Progenitor cell of endocrine pancreas (in vitro differentiated cells): ENCODE data around the gene LHX2. TPM values are rescaled to one million over a fixed set of nuclear protein-coding genes. Genes with fewer than 3 reads are reported as not detected.
A peak's percentile ranks its signal among the peaks of the same experiment; 100 is the strongest.

Experiments used
- DNase-seq: peaks from one replicate; pipeline ENCODE4 v3.0.0; 2021; ENCODE audit warnings: low spot score; ENCODE audit not compliant: unreplicated experiment
- H3K27ac Mint-ChIP-seq: 2 replicates; pipeline ENCODE4 v1.8.0; 2021; ENCODE audit warnings: mild to moderate bottlenecking, moderate library complexity, mixed read lengths
- H3K27me3 Mint-ChIP-seq: 2 replicates; pipeline ENCODE4 v1.8.0; 2021; ENCODE audit warnings: mixed read lengths
- H3K36me3 Mint-ChIP-seq: 2 replicates; pipeline ENCODE4 v1.8.0; 2022; ENCODE audit warnings: mixed read lengths; ENCODE audit not compliant: insufficient read depth
- H3K4me1 Mint-ChIP-seq: 2 replicates; pipeline ENCODE4 v1.8.0; 2021; ENCODE audit warnings: low read depth, mixed read lengths
- H3K4me3 Mint-ChIP-seq: 2 replicates; pipeline ENCODE4 v1.8.0; 2021; ENCODE audit warnings: low read depth, mild to moderate bottlenecking, moderate library complexity, mixed read lengths
- H3K9me3 Mint-ChIP-seq: 2 replicates; pipeline ENCODE4 v1.8.0; 2021; ENCODE audit warnings: low read depth, mixed read lengths
- total RNA-seq: library from RNA; stranded (reverse); gene quantifications from 2 replicates; pipeline ENCODE4 v1.2.1, GENCODE V29; 2021
- TF ChIP-seq, protein P1 (sequence below): fragments of 200-600 bp; sonication (generic); IDR thresholded peaks from one replicate; pipeline ENCODE4 v1.5.0; 2021; ENCODE audit warnings: antibody characterized with exemption, mild to moderate bottlenecking; ENCODE audit not compliant: unreplicated experiment

The LHX2 gene
- total RNA-seq, 1 donor from 2014 or later: not detected

DNA sequence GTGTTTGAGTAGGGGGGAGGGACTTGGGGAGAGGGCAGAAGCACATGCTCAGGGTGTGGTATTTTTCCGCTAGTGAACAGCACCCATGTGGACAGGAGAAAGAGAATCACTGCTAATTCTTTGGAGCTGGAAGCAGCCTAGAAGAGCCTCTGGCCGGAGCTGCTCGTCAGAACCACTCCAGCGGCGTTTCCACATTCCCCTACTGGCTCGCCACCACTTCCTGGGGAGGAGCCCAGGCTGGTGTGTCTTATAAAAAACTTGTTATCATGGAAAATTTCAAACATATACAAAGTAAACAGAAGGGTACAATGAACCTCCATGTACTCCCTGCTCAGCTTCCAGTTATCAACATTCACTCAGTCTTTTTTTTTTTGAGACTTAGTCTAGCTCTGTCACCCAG, 26.7 kb downstream of the LHX2 start:
- TF ChIP-seq, protein P1, sequence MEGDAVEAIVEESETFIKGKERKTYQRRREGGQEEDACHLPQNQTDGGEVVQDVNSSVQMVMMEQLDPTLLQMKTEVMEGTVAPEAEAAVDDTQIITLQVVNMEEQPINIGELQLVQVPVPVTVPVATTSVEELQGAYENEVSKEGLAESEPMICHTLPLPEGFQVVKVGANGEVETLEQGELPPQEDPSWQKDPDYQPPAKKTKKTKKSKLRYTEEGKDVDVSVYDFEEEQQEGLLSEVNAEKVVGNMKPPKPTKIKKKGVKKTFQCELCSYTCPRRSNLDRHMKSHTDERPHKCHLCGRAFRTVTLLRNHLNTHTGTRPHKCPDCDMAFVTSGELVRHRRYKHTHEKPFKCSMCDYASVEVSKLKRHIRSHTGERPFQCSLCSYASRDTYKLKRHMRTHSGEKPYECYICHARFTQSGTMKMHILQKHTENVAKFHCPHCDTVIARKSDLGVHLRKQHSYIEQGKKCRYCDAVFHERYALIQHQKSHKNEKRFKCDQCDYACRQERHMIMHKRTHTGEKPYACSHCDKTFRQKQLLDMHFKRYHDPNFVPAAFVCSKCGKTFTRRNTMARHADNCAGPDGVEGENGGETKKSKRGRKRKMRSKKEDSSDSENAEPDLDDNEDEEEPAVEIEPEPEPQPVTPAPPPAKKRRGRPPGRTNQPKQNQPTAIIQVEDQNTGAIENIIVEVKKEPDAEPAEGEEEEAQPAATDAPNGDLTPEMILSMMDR: no peak
- Mint-ChIP-seq H3K4me3 (no peak overlapping the region), H3K27me3 (peaks cover 94% of the 10 kb centered on the region), H3K9me3 (no peaks in the 10 kb centered on the region), H3K27ac (no peak overlapping the region), H3K36me3 (no peaks in the 10 kb centered on the region), H3K4me1 (peaks cover 2% of the 10 kb centered on the region)
- DNase-seq: no peak

DNA sequence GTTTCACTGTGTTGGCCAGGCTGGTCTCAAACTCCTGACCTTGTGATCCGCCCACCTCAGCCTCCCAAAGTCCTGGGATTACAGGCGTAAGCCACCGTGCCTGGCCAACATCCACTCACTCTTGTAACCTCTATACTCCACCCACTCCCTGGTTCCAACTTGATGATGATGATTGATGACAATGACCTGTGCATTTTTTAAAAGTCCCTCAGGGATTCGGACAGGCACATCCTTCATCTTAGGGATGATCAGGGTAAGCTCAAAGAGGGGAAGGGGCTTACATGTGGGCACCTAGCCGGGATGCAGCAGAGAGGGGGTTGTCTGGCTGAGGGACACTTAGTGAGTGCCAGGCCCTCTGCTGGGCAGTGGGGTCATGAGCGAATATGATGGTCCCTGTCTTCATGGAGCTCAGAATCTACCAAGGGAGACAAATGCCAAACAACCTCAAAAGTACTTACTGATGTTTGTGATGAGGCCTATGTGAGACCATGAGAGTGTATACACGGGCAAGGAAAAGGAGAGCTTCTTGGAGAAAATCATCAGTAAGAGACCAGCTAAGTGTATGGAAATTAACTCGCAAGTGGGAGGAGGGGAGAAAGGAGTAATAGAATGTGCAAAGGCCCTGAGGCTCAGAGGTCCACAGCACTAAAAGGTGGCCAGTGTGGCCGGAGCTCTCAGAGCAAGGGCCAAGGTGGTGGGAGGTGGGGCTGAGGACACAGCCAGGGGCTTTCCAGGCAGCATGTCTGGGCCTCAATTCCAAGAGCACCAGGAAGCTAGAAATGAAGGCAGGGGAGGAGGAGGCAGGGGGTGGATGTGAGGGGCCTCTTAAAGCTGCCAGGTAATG, 27.4 kb downstream of the LHX2 start:
- Mint-ChIP-seq H3K36me3 (no peaks in the 10 kb centered on the region), H3K4me1 (peaks cover 2% of the 10 kb centered on the region), H3K9me3 (no peaks in the 10 kb centered on the region), H3K27ac (no peak overlapping the region), H3K27me3 (peaks cover 94% of the 10 kb centered on the region), H3K4me3 (no peak overlapping the region)
- DNase-seq: no peak
- TF ChIP-seq, protein P1: no peak

DNA sequence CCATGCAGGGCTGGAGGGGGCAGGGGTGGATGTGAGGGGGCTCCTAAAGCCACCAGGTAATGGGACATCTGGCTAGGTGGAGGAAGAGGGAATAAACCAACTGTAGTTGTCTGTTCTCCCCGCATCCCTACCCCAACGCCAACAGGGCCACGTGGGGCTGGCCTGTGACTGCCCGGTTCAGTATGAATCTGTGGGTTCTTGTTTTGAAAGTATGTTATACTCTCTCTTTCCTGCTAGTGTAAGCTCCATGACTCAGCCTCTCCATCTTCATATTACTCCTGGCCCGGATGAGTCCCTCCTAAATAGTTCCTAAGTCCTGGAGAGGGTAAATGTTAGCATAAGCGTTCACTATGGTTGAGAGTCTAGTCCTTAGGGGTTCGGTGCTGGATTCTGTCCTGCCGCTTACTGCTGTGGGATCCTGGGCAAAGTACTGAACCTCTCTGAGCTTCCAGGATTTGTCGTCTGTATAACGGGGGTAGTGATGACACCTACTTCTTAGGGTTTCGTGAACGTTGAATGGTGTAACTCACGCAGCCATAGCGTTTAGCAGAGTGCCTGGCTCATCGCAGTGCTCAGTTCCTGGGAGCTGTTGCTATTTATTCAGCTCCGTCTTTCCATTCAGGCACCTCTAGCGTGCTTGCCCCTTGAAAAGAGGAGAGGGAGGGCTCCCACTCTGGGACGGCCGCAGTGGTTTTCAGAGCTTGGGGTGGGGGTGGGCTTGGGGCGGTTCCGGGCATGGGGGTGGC, 28.8 kb downstream of the LHX2 start:
- Mint-ChIP-seq H3K4me1 (peaks cover 2% of the 10 kb centered on the region), H3K27me3 (peaks cover 92% of the 10 kb centered on the region), H3K27ac (no peak overlapping the region), H3K4me3 (no peak overlapping the region), H3K36me3 (no peaks in the 10 kb centered on the region), H3K9me3 (no peaks in the 10 kb centered on the region)
- TF ChIP-seq, protein P1: no peak
- no peak for DNase-seq

DNA sequence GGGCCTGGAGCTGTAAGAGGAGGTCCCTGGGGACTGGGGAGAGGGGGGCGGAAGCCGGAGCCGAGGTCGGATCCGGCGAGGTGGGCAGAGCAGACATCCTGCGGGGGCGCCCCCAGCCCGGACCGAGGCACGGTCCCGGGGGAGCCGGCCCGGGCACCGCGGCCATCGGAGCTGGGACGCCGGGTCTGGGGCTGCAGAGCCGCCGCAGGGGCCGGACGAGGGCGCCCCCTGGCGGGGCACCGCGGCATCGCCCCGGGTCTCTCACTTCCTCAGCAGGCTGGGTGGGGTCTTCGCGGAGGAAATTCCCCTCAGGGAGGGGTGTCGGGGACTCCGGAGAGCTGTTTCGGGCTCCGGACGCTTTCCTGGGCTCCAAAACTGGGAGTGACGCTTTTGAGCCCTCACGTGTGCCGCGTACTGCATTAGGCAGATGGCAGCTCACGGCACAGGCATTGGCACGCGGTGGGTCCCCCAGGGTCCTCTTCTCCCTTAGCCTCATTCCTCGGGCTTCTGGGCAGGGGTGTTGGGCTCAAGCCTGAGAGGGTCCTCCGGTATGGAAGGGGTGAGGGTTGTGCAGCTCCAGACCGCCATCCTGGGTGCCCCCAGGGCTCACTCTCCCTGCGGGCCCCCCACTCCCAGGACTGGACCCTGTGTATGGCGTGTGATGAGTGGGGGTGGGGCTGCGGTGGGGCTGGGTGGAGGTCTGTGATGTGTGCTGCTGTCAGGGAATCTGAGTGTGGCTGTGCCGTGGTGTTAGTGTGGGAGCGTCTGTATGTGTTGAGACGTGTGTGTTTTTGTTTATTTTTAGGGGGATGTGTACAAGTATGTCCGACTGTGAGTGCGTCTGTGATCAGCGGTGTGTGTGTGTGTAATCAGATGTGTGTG, 29.6 kb downstream of the LHX2 start:
- Mint-ChIP-seq H3K27ac (no peak overlapping the region), H3K4me3 (no peak overlapping the region), H3K9me3 (no peaks in the 10 kb centered on the region), H3K4me1 (peaks cover 2% of the 10 kb centered on the region), H3K27me3 (peaks cover 88% of the 10 kb centered on the region), H3K36me3 (no peaks in the 10 kb centered on the region)
- TF ChIP-seq, protein P1: peak; percentile 100
- peak; percentile 58 for DNase-seq

DNA sequence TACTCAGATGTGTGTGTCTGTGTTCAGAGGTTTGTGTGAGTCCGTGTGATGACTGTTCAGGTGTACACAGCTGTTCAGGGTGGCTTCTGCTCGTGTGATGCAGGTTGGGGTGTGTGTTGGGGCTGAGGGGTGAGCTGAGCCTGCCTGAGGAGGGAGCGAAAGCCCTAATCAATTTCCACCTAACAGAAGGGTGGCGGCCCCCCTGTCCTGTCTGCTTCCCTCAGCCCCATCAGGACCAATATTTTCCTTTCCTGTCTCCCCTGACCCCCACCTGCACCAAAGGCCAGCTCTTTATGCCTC, 30.2 kb downstream of the LHX2 start:
- Mint-ChIP-seq H3K27me3 (peaks cover 88% of the 10 kb centered on the region), H3K36me3 (no peaks in the 10 kb centered on the region), H3K9me3 (no peaks in the 10 kb centered on the region), H3K4me3 (no peak overlapping the region), H3K4me1 (peaks cover 2% of the 10 kb centered on the region), H3K27ac (no peak overlapping the region)
- TF ChIP-seq, protein P1: no peak
- DNase-seq: no peak
